ENCODE results near the gene BICD1. TPM values are rescaled to one million over a fixed set of nuclear protein-coding genes. Genes with fewer than 3 reads are reported as not detected.
"Not testable (repeated sequence)": the region's sequence is repeated elsewhere in the genome, so short reads cannot be mapped to it uniquely, and the experiment has no call there.

BICD1 gene
- total RNA-seq, 1 donor from 2014 or later, result 12.8 TPM

GRCh38 chr12:32146074-32146873 lies 39.6 kb downstream of the BICD1 start:
- DNase-seq, result no peak

GRCh38 chr12:32148372-32148771 lies 41.7 kb downstream of the BICD1 start:
- DNase-seq, result no peak

- no peak for DNase-seq
Measured at GRCh38 chr12:32149489-32149888, 42.8 kb downstream of the BICD1 start.

GRCh38 chr12:32151086-32151485 lies 44.4 kb downstream of the BICD1 start:
- no peak for DNase-seq

- DNase-seq, result no peak
Measured at GRCh38 chr12:32151552-32151951, 44.9 kb downstream of the BICD1 start.

- DNase-seq, result no peak
Measured at GRCh38 chr12:32155041-32155440, 48.4 kb downstream of the BICD1 start.

GRCh38 chr12:32155961-32156529 lies 49.4 kb downstream of the BICD1 start:
- no peak for DNase-seq

GRCh38 chr12:32158525-32158924 lies 51.9 kb downstream of the BICD1 start:
- no peak for DNase-seq

- no peak for DNase-seq
Measured at GRCh38 chr12:32159381-32159780, 52.7 kb downstream of the BICD1 start.

GRCh38 chr12:32159925-32160324 lies 53.3 kb downstream of the BICD1 start:
- DNase-seq, result no peak

- no peak for DNase-seq
Measured at GRCh38 chr12:32161058-32161457, 54.4 kb downstream of the BICD1 start.

GRCh38 chr12:32163596-32163995 lies 56.9 kb downstream of the BICD1 start:
- no peak for DNase-seq

GRCh38 chr12:32166510-32166909 lies 59.9 kb downstream of the BICD1 start:
- no peak for DNase-seq

GRCh38 chr12:32170437-32170998 lies 63.9 kb downstream of the BICD1 start:
- DNase-seq, result no peak

- no peak for DNase-seq
Measured at GRCh38 chr12:32171211-32171610, 64.6 kb downstream of the BICD1 start.

GRCh38 chr12:32176606-32177005 lies 70.0 kb downstream of the BICD1 start:
- DNase-seq, result no peak

GRCh38 chr12:32178341-32179010 lies 71.8 kb downstream of the BICD1 start:
- no peak for DNase-seq

- DNase-seq, result no peak
Measured at GRCh38 chr12:32179011-32179395, 72.4 kb downstream of the BICD1 start.

- DNase-seq, result peak; percentile 17
Measured at GRCh38 chr12:32181498-32182175, 75.0 kb downstream of the BICD1 start.

- DNase-seq, result no peak
Measured at GRCh38 chr12:32183650-32184049, 77.0 kb downstream of the BICD1 start.

GRCh38 chr12:32187127-32187526 lies 80.5 kb downstream of the BICD1 start:
- not testable (repeated sequence) for DNase-seq

GRCh38 chr12:32191445-32191844 lies 84.8 kb downstream of the BICD1 start:
- DNase-seq, result no peak

All from skin of body (tissue), 2 donors.